Subcutaneous adipose tissue (tissue), 4 donors: Measurements from ENCODE around the gene TSKS. TPM values are rescaled to one million over a fixed set of nuclear protein-coding genes. Genes with fewer than 3 reads are reported as not detected.

Experiments used
- total RNA-seq, 4 donors: library from RNA; depleted of rRNA; stranded (reverse); fragments of >200 nt; gene quantifications; one replicate each; pipeline ENCODE4 v1.1.0, GENCODE V29; 2016
- TF ChIP-seq, protein P1 (sequence below): fragments of 450-650 bp; IDR thresholded peaks from one replicate; pipeline ENCODE4 v1.5.1; 2016; ENCODE audit warnings: low read depth, mild to moderate bottlenecking, control low read depth, antibody characterized with exemption, moderate library complexity

TSKS gene
- total RNA-seq, 4 donors from 2014 or later = 0.49 to 2.8 (median 0.59) TPM

DNA sequence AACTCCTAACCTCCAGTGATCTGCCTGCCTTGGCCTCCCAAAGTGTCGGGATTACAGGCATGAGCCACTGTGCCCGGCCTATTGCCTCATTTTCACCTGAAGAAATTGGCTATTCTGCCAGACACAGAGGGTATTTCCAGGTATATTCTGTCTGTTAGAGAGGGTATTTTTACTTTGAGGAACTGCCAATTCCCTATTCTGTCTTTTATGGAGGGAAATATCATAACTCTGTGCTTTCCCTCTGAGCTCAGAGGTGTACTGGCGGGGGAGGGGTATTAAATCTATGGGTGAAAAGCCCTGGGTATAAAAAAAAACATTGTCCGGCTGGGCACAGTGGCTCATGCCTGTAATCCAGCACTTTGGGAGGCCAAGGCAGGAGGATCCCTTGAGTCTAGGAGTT lies 24.8 kb downstream of the TSKS start:
- TF ChIP-seq, protein P1, sequence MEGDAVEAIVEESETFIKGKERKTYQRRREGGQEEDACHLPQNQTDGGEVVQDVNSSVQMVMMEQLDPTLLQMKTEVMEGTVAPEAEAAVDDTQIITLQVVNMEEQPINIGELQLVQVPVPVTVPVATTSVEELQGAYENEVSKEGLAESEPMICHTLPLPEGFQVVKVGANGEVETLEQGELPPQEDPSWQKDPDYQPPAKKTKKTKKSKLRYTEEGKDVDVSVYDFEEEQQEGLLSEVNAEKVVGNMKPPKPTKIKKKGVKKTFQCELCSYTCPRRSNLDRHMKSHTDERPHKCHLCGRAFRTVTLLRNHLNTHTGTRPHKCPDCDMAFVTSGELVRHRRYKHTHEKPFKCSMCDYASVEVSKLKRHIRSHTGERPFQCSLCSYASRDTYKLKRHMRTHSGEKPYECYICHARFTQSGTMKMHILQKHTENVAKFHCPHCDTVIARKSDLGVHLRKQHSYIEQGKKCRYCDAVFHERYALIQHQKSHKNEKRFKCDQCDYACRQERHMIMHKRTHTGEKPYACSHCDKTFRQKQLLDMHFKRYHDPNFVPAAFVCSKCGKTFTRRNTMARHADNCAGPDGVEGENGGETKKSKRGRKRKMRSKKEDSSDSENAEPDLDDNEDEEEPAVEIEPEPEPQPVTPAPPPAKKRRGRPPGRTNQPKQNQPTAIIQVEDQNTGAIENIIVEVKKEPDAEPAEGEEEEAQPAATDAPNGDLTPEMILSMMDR = no peak

DNA sequence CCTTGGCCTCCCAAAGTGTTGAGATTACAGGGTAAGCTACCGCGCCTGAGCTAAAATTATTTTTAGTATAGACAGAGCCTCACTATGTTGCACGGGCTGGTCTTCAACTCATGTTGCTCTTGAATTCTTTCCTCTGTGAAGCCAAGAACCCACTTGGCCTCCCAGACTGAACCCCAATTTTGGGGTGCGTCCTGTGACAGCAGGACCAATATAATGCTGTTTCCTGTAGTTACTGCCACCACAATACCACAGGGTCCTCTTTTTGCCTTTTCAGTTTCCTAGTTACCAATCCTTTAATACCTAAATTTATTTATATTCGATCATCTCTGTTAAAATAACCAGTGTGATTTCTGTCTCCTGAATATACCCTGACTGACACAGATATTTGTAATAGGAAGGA lies 32.9 kb downstream of the TSKS start:
- TF ChIP-seq, protein P1 = no peak

DNA sequence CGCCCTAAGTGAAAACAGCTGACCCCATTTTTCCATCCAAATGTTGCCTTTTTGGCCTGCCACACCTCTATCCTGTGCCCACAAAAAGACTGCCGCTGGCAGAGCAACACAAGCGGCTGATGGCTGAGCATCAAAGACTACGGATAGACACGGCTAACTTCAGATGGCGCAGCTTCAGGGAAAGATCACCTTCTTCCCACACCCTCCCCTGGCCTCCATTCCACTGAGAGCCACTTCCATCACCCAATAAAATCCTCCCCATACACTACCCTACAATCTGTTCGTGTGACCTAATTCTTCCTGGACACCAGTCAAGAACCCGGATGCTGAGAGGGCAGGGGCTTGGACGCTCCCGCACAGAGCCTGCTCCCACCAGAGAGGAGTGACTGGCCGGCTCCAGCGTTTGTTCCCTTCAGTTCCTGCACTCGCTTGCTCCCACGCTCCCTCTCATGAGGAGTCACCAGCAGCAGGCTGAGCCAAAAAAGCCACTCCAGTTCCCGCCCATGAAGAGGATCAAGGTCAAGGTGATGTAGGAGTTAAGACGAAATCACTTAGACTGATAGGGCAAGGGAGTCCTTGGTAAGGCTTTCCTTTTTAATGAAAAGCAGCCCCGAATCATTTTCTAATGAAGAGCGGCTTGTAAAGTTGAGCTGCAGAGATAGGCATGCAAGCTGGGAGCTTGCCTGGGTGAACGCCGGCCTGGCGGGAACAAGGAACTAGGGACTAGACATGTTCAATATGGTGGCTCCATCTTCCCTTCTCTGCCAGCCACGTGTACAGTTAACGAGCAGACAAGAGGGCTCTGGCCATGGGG lies 35.7 kb downstream of the TSKS start:
- TF ChIP-seq, protein P1 = no peak

DNA sequence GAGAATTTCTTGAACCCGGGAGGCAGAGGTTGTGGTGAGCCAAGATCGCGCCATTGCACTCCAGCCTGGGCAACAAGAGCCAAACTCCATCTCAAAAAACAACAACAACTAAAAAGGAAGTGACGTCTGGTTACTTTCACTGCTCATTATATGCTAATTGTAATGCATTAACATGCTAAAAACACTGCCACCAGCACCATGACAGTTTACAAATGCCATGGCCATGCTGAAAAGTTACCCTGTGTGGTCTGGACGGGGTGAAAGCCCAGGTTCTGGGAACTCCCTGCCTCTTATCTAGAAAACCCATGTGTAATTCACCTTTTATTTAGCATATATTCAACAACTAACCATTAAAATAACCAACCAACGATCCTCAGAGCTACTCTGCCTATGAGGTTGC lies 44.1 kb downstream of the TSKS start:
- TF ChIP-seq, protein P1 = no peak

DNA sequence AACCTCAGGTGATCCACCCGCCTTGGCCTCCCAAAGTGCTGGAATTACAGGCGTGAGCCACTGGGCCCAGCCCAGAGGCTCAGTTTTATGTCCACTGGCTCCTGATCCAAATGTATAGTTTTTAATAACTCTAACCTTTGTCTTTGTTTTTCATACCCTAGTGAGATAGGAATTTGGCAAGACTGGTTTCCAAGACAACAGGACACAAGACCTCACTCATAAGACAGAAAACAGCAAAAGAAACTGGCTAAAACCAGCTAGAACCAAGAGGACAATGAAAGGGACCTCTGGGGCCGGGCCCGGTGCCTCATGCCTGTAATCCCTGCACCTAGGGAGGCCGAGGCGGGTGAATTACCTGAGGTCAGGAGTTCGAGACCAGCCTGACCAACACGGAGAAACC lies 44.6 kb downstream of the TSKS start:
- TF ChIP-seq, protein P1 = no peak

DNA sequence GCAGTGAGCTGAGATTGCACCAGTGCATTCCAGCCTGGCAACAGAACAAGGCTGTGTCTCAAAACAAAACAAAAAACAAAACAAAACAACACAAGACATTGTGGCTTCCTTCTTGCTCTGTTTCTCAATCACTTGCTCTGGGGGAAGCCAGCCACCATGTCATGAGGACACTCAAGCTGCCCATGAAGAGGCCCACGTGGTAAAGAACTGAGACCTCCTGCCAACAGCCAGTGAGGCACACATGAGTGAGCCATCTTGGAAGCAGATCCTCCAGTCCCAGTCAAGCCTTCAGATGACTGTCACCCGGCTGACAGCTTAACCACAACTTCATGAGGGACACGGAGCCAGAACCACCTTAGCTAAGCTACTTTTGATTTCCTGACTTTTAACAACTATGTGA lies 47.0 kb downstream of the TSKS start:
- TF ChIP-seq, protein P1 = no peak

DNA sequence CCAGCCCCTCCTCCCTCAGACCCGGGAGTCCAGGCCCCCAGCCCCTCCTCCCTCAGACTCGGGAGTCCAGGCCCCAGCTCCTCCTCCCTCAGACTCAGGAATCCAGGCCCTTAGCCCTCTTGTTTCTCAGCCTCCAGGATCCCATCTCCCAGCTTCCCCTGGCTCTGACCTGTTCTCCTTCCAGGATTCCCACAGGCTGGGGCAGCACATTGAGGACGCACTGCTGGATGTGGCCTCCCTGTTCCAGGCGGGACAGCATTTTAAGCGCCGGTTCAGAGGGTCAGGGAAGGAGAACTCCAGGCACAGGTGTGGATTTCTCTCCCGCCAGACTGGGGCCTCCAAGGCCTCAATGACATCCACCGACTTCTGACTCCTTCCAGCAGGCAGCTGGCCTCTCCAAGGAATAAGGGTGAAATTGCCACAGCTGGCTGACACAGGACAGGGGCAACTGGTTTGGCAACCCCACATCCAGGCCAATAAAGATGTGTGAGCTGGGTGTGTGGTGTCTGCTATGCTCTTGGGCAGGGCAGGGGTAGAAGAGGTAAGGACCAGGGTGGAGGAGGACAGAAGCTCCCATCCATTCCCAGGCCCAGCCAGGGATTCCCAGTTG lies 49.8 kb downstream of the TSKS start:
- TF ChIP-seq, protein P1 = no peak
